Endothelial cell of umbilical vein (primary cell): Measurements from ENCODE around the gene ADGB.

Source experiments
- CTCF ChIP-seq, 2 donors: IDR thresholded peaks; 1 replicate in 1 of 2; 2 replicates in 1 of 2; pipeline ENCODE4 v1.5.1; 2011; ENCODE audit warnings: low read length in 2 of 2, mild to moderate bottlenecking in 2 of 2, moderate library complexity in 2 of 2, control low read depth in 1 of 2, inconsistent platforms in 1 of 2, low read depth in 1 of 2; ENCODE audit not compliant: insufficient read depth in 1 of 2; ENCODE audit errors: extremely low read depth in 1 of 2
- EZH2 ChIP-seq: IDR thresholded peaks from 2 replicates; pipeline ENCODE4 v1.6.1; 2012; ENCODE audit warnings: borderline replicate concordance, low read depth, mild to moderate bottlenecking, moderate library complexity, low read length, inconsistent platforms; ENCODE audit not compliant: severe bottlenecking
- JUN ChIP-seq: IDR thresholded peaks from 2 replicates; pipeline ENCODE4 v1.6.1; 2011; ENCODE audit warnings: borderline replicate concordance, low read depth; ENCODE audit not compliant: insufficient read length, insufficient read depth
- POLR2A ChIP-seq: IDR thresholded peaks from 2 replicates; pipeline ENCODE4 v1.6.1; 2012; ENCODE audit warnings: low read depth, mild to moderate bottlenecking, control low read depth, low read length
- TF ChIP-seq, protein P1 (sequence below): IDR thresholded peaks from 2 replicates; pipeline ENCODE4 v1.6.1; 2011; ENCODE audit not compliant: insufficient read depth, insufficient read length

DNA sequence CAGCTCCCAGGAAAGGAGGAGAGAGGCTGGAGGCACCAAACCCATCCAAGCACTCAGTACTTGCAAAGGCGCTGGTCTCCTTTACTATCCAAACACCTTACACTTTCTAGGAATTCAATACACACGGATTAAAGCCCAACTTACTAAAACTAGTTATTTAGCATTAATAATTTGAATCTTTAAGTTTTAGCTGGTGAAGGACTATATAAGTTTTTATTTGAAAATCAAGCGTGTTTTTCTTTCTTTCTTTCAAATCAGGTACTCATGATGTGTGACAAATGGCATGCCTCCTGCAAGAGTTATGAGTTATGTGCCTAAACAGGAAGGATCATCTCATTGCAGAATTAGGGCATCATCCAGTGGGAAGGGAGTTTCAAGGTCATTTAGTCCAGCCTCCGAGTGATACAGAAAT, 263.7 kb downstream of the ADGB start:
- TF ChIP-seq CTCF (IDR thresholded peaks at IDR 0.05; ENCODE audit: extremely low read depth in 1 of 2, insufficient read depth in 1 of 2, low read depth in 1 of 2, low read length in 2 of 2): no peak
- TF ChIP-seq JUN: no peak
- no peak for TF ChIP-seq POLR2A
- no peak for TF ChIP-seq EZH2
- TF ChIP-seq, protein P1, sequence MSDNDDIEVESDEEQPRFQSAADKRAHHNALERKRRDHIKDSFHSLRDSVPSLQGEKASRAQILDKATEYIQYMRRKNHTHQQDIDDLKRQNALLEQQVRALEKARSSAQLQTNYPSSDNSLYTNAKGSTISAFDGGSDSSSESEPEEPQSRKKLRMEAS: no peak
